KG1 (cell line): ENCODE measurements around the gene DRGX.

Source experiments
- DNase-seq: peaks from one replicate; lab custom pipeline; 2025; lab: John Stamatoyannopoulos, UW

Gene DRGX

GRCh38 chr10:49361735-49362568 lies 33.9 kb downstream of the DRGX start:
- DNase-seq, result no peak

DNA sequence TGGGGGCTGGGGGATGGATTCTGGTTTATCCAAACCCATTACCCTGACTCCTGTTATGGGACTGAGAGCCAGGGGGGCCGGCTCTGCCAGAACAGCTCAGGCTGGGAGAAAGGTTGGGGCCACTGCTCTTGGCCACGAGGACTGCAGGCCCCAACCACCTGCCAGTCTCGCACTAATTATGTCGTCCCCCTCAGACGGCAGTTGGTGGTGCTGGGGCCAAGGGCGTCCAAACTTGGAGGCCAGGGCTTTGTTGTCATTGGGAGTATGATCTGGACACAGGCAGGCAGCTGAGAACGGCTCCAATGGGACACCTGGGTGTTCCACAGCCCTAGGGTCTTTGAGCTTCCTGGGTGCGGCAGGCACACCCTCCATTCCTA lies 34.7 kb downstream of the DRGX start:
- no peak for DNase-seq

GRCh38 chr10:49360271-49361177 lies 35.4 kb downstream of the DRGX start:
- no peak for DNase-seq

DNA sequence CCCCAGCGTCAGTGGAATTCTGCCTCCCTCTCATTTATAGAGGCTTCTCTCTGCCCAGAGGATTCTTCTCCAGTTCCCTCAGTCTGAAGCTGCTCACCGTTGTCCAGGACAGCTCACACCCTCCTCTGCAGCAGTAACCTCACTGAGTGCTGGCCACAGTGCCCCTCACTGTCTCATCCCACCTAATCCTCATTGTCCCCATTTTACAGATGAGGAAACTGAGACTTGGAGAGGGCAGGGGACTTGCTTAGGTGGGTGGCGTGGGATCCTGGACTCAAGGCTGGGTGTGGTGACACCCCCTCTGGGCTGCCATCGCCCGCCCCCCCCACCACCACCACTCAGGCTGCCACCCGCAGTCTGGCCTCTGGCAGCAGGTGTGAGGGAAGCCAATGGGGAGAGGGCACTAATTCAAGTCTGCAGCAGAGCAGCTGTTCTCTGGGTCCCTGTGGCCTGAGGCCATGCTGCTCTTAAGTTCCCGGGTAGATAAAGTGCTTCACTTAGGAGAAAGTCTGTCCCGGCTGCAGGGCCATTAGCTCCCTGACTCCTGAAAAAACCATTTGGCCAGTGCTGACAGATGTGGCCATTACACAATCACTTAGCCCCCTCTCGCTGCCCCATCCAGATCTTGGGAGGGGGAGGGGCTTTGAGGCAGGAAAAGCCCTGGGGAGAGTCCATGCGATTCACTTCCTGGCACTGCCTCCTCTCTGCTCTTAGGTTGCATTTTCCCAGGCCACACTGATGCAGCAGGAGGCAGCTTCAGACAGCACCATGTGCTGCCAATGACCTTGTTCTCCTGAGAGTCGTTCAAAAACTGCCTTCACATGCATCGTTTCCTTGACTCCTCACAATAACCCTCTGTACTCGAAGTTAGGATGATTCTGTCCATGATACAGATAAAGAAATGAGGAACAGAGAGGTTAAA lies 36.3 kb downstream of the DRGX start:
- DNase-seq, result no peak

GRCh38 chr10:49357910-49358309 lies 38.0 kb downstream of the DRGX start:
- no peak for DNase-seq

- DNase-seq, result no peak
These were observed 38.9 kb downstream of the DRGX start for GRCh38 chr10:49356944-49357343.

GRCh38 chr10:49356181-49356580 lies 39.7 kb downstream of the DRGX start:
- no peak for DNase-seq

GRCh38 chr10:49355221-49355620 lies 40.7 kb downstream of the DRGX start:
- no peak for DNase-seq

GRCh38 chr10:49354593-49354992 lies 41.3 kb downstream of the DRGX start:
- DNase-seq, result no peak

- DNase-seq, result no peak
These were observed 41.9 kb downstream of the DRGX start for GRCh38 chr10:49353895-49354566.

DNA sequence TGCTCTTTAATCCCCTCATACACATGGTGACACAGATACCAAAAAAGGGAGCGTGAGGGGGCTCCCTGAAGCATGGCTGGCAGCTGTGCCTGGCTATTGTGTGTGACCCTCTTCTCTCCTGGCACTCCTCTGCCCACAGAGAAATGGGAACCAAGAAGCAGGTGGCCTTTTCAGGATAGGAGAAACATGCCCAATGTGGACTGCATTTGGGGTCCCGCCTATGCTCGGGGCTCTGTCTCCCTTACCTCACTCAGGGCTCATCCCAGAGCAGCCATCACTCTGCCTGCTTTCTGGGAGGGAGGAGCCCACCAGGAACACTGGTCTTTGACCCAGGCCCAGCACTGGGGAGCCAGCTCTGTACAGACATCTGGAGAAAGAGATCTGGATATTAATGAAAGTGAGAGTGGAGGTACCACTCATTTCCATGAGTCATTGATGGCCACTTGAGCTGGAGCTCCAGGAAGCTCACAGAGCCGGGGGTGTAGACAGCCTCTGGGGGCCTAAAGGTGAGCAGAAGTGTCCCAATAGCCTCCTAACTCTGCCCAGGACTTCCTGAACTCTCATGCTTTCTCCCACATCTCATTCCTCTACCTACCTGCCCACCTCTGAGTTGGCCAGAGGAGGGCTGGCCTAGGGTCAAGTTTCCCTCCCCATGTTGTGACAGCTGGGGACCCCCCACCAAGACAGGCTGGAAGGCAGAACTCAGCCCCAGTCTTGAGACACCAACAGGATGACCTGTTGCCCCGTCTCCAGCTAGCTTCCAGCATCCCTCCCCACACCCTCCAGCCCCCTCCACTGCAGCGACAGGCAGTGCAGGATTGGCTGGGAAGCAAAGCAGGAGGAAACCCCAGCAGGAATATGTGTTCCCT lies 42.6 kb downstream of the DRGX start:
- DNase-seq, result no peak

DNA sequence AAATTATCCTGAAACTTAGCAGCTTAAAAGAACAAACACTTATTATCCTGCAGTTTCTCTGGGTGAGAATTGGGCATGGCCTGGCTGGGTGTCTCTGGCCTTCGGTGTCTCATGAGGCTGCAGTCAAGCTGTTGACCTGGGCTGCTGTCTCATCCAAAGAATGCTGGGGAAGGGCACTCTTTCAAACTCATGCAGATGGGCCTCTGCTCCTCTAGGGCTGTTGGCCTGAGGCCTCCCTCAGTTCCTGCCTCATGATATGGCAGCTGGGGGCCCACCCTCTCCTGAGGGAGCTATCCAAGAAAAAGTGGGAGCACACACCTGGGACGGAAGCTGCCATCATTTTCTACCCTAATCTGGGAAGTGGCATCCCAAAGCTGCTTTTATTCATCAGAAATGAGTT lies 43.6 kb downstream of the DRGX start:
- no peak for DNase-seq

- no peak for DNase-seq
These were observed 44.2 kb downstream of the DRGX start for GRCh38 chr10:49351669-49352068.

DNA sequence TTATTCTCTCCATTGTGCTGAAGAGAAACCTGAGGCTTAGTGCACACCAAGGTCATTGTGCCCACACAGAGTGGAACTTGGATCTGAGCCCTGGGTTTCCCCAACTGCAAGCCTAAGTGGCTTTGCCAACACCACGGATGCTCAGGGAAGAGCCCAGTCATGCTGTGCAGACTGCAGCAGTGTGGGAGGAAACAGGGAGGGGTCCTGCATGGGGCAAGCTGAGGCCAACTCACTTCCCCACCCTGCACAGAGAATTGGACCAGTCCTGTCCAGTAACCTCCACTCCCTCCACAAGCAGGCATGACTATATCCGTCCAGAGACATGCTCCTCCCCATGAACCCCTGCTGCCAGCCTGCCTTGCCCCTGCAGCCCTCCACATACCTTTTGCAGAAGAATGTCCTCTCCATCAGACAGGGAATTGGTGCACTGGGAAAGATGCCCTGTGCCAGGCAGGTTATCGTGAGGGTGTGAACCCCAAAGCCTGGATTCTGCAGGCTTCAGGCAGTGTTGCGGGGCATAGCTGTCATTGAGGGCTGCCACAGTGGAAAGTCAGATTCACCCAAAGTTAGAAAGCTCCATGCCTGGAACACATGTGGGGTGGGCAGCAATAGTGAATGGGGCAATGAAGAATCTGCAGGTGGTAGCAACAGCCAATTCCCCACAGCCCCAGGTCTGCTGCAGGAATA lies 44.9 kb downstream of the DRGX start:
- no peak for DNase-seq

GRCh38 chr10:49350138-49350537 lies 45.8 kb downstream of the DRGX start:
- no peak for DNase-seq

- DNase-seq, result no peak
These were observed 46.5 kb downstream of the DRGX start for GRCh38 chr10:49349390-49349789.

DNA sequence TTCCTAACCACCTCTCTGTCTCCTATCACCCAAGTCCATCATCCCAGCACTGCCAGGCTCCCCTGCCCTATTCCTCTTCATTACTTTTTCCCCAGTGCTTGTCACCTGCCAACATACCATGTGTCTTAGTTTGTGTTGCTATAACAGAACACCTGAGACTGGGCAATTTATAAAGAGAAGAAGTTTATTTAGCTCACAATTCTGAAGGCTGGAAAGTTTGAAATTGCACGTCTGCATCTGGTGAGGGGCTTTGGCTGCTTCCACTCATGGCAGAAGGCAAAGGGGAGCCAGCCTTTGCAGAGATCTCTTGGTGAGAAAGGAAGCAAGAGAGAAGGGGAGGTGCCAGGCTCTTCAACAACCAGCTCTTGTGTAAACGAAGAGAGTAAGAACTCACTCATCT lies 47.3 kb downstream of the DRGX start:
- no peak for DNase-seq

GRCh38 chr10:49347827-49348226 lies 48.1 kb downstream of the DRGX start:
- no peak for DNase-seq

DNA sequence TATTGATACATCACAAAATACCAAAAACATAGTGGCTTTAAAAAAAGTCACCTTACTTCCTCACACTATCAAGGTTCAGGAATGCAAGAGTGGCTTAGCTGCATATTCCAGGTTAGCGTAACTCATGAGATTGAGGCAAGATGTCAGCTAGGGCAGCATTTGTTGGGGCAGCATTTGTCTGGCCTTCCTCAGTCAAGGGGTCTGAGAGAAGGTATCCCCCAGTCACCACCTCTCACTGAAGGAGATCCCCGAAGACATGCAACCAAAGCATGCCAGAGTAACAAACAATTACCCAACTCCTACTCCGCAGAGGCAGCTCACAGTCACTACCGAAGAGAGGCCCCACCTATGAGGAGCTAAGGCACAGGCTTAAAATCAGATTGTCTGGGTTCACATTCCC lies 48.5 kb downstream of the DRGX start:
- no peak for DNase-seq

- DNase-seq, result no peak
These were observed 51.0 kb downstream of the DRGX start for GRCh38 chr10:49344840-49345239.
